Measurements from ENCODE around the gene ATP5F1D. TPM values are rescaled to one million over a fixed set of nuclear protein-coding genes. Genes with fewer than 3 reads are reported as not detected.

Gene ATP5F1D
- total RNA-seq, 1 experiment from 2014 or later: 102 TPM

GRCh38 chr19:1254530-1255185 lies 13.1 kb downstream of the ATP5F1D start:
- Histone ChIP-seq H3K36me3 (ENCODE audit: low read depth, low read length) (peaks cover 45% of the 10 kb centered on the region), H3K9me3 (ENCODE audit: low read length) (no peaks in the 10 kb centered on the region), H3K27me3 (ENCODE audit: low read length) (no peaks in the 10 kb centered on the region), H3K4me1 (ENCODE audit: insufficient read depth, low read length) (peaks cover 24% of the 10 kb centered on the region), H2AFZ (ENCODE audit: low read length) (no peak overlapping the region), H3K4me3 (ENCODE audit: low read length) (no peak overlapping the region), H3F3A (ENCODE audit: low read length, unreplicated experiment) (peaks cover 14% of the 10 kb centered on the region), H3K27ac (ENCODE audit: low read length) (no peak overlapping the region), H3K9me2 (replicated peaks; ENCODE audit: low read length) (no peaks in the 10 kb centered on the region), H3K4me2 (ENCODE audit: low read length) (no peak overlapping the region), H3K9ac (ENCODE audit: low read length) (no peak overlapping the region), H3K79me2 (ENCODE audit: low read length) (peaks cover 56% of the 10 kb centered on the region), H4K20me1 (ENCODE audit: low read length) (peaks cover 8% of the 10 kb centered on the region)
- intact Hi-C loops (cut with micrococcal nuclease): no loop called here
- no TSS peak for BruUV-seq (replicated peaks)
- DNase-seq: no peak
- ATAC-seq: no peak
- POLR2A ChIA-PET (ENCODE audit: unreplicated experiment): no interaction called here
- no peak for TF ChIP-seq CTCF (conservative IDR thresholded peaks at IDR 0.05; ENCODE audit: low read depth, low read length)
- TF ChIP-seq EZH2phosphoT487 (IDR thresholded peaks at IDR 0.05; ENCODE audit: borderline replicate concordance, low read length): no peak
- TF ChIP-seq EZH2 (IDR thresholded peaks at IDR 0.05; ENCODE audit: low read length, unreplicated experiment): no peak
- CTCF ChIA-PET: no interaction called here

GRCh38 chr19:1255186-1256161 lies 13.9 kb downstream of the ATP5F1D start:
- no peak overlapping the region for H3K27ac ChIP-seq (ENCODE audit: low read length)
- H3K36me3 ChIP-seq (ENCODE audit: low read depth, low read length): peaks cover 45% of the 10 kb centered on the region
- peaks cover 8% of the 10 kb centered on the region for H4K20me1 ChIP-seq (ENCODE audit: low read length)
- no peak overlapping the region for H3K4me2 ChIP-seq (ENCODE audit: low read length)
- no peaks in the 10 kb centered on the region for H3K27me3 ChIP-seq (ENCODE audit: low read length)
- H3F3A ChIP-seq (ENCODE audit: low read length, unreplicated experiment): peaks cover 14% of the 10 kb centered on the region
- ChIA-PET POLR2A (ENCODE audit: unreplicated experiment) (no interaction called here), CTCF (no interaction called here)
- H3K79me2 ChIP-seq (ENCODE audit: low read length): peaks cover 52% of the 10 kb centered on the region
- intact Hi-C loops (cut with micrococcal nuclease): no loop called here
- no peaks in the 10 kb centered on the region for H3K9me2 ChIP-seq (replicated peaks; ENCODE audit: low read length)
- H3K4me1 ChIP-seq (ENCODE audit: insufficient read depth, low read length): peaks cover 31% of the 10 kb centered on the region
- DNase-seq: no peak
- no TSS peak for BruUV-seq (replicated peaks)
- H3K9ac ChIP-seq (ENCODE audit: low read length): no peak overlapping the region
- no peak overlapping the region for H2AFZ ChIP-seq (ENCODE audit: low read length)
- TF ChIP-seq CTCF (conservative IDR thresholded peaks at IDR 0.05; ENCODE audit: low read depth, low read length): no peak
- TF ChIP-seq EZH2phosphoT487 (IDR thresholded peaks at IDR 0.05; ENCODE audit: borderline replicate concordance, low read length): no peak
- no peak for TF ChIP-seq EZH2 (IDR thresholded peaks at IDR 0.05; ENCODE audit: low read length, unreplicated experiment)
- no peaks in the 10 kb centered on the region for H3K9me3 ChIP-seq (ENCODE audit: low read length)
- no peak overlapping the region for H3K4me3 ChIP-seq (ENCODE audit: low read length)
- no peak for ATAC-seq

Data from PC-3 (cell line).